ENCODE data around the gene GNB5.

GRCh38 chr15:52113708-52114107 is 77.5 kb downstream of the GNB5 start:
- no peak for TF ChIP-seq CTCF (IDR thresholded peaks at IDR 0.05; ENCODE audit: poor library complexity)
- no peak for TF ChIP-seq EZH2 (IDR thresholded peaks at IDR 0.05; ENCODE audit: borderline replicate concordance)

Data from hepatocyte (in vitro differentiated cells).